ENCODE measurements around the gene GAS1.

GRCh38 chr9:86955561-86955960, 8.3 kb upstream of the GAS1 start:
- TF ChIP-seq CTCF (IDR thresholded peaks at IDR 0.05) (no peak), POLR2A (IDR thresholded peaks at IDR 0.05) (no peak)
